NCI-H2107 (cell line): Measurements from ENCODE around the gene RAP1GAP.
"Not testable (repeated sequence)": the region's sequence is repeated elsewhere in the genome, so short reads cannot be mapped to it uniquely, and the experiment has no call there.

Experiments
- DNase-seq: peaks from one replicate; lab custom pipeline; 2025; lab: John Stamatoyannopoulos, UW

Gene RAP1GAP

DNA sequence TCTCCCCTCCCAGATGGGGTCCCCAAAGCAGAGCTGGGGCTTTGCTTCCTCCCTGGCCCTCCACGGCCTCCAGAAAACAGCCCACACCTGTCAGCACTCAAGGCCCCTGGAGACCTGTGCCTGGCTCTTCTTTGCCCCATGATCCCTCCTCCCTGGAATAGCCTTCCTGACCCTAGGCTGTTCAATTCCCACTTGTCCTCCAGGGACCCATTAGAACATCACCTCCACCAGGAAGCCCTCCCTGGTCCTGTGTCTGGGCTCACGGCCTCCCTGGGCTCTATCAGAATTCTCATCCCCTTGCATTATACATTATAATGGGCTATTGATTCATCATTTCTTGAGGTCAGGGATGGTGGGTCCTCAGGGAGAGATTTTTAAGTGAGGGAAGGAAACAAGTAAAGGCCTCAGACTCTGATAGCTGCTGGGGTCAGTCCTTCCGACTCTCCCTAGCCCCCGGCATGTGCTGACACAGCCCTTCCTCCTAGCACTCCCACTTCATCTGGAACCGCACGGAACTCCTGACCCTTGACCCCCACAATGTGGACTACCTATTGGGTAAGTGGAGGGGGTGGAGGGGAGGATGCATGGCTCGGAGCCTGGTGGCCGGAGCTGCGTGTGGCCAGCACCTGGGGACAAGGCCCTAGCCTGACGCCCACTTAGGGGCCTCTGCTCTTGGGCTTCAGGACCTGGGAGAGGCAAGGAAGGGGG, 99.2 kb downstream of the RAP1GAP start:
- DNase-seq = no peak

DNA sequence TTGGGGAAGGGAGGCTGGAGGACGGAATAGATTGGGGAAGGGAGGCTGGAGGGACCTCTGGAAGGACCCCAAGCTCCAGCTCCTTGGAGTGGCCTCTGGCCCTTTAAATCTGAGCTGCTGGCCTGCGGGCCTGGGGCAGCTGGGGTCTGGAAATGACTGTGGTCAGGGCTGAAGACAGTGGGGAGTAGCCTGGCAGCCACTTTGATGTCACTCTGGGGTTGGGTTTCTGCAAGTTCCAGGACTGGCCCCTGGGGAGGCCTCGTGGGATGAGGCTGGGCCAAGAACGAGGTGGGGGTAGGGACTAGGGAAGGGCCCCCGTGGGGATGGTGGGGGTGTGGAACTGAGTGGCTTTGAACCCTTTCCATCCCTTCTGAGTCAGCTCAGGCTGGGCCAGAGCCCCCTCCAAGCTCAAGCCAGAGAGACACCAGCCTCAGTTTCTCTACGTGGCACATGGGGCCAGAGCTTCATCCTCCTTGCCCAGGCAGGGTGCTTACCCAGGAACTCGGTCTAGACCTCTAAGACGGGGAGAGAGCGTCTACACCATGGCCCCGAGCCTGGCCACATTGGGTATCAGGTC, 100.3 kb downstream of the RAP1GAP start:
- no peak for DNase-seq

DNA sequence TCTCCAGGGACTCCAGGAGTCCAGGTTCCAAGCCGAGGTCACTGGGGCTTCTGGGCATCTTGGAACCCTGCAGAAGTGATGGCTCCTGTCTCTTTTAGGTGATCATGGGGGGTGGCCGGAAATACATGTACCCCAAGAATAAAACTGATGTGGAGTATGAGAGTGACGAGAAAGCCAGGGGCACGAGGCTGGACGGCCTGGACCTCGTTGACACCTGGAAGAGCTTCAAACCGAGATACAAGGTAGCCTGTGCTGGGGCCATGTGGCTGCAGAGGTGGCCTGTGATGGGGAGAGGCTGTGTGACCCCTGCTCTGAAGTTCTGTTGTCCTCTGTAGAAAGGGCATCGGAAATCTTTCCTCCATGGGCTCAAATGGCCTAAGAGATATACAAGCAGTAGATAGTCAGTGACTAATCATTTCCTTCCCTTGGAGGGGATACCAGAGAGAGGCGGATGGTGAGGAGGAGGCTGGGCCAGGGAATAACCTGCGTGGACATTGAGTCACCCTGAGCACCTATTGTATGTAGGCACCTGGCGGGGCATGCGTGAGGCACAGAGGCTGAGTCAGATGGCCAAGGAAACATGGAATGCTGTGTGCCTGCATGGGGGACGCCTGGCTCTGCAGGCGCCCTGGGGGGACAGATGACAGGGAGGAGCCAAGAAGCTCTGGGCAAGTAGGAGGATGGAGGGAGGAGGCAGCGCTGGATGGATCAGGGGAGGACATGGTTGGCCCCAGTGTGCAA, 101.0 kb downstream of the RAP1GAP start:
- no peak for DNase-seq

DNA sequence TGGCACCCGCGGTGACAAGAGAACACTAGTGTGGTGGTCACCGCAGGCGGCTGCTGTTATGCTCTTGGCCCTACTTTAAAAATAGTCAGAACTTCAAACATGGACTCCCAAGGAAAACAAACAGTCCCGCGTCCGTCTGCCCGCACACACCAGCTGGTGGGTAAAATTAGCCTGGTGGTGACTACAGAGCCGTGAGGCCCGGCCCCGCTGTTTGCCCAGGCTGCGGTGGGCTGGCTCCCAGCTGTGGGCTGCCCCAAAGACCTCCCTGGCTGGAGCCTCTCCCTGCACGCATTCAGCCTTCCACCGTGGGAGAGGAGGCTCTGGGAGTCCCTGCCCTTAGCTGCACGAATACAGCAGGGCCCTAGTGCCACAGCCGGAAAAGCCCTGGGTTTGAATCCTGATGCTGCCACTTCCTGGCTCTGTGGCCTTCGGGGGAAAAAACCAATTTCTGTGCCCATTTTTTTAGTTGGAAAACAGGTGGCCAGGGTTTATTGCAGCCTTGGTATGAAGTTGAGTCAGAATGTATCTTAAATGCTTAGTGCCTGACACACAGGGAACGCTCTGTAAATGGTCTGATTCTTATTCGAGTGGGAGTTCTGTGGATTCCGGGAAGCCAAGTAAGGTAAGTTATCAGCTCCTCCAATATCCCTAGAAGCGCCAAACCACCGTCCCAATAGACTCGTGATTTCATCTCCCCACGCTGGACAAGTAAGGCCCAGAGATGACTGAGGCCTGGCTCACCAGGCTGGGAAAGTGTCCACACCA, 101.7 kb downstream of the RAP1GAP start:
- DNase-seq = no peak

DNA sequence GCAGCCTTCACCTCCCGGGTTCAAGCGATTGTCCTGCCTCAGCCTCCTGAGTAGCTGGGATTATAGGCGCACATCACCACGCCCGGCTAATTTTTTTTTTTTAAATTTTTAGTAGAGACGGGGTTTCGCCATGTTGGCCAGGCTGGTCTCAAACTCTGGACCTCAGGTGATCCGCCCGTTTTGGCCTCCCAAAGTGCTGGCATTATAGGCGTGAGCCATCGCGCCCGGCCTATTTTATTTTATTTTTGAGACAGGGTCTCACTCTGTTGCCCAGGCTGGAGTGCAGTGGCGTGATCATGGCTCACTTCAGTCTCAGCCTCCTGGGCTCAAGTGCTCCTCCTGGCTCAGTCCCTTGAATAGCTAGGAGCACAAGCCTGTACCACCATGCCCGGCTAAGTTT, 102.8 kb downstream of the RAP1GAP start:
- DNase-seq = not testable (repeated sequence)

DNA sequence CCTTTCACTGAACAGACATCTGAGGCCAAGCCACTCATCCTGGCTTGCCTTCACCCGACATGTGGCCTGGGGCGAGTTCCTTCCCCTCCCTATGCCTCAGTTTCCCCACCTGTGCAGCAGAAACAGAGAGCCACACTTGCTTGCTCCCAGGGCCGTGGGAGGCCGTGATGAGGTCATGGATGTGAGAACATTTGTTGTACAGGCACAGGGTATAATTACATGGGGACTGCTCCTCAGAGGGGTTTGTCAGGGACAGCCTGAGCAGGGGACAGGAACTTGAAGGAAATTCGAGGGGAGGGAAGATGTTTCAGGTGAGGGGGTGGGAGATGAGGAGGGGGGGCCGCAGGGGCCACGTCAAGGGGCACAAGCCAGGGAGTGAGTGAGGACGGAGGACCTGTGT, 103.9 kb downstream of the RAP1GAP start:
- DNase-seq = no peak

DNA sequence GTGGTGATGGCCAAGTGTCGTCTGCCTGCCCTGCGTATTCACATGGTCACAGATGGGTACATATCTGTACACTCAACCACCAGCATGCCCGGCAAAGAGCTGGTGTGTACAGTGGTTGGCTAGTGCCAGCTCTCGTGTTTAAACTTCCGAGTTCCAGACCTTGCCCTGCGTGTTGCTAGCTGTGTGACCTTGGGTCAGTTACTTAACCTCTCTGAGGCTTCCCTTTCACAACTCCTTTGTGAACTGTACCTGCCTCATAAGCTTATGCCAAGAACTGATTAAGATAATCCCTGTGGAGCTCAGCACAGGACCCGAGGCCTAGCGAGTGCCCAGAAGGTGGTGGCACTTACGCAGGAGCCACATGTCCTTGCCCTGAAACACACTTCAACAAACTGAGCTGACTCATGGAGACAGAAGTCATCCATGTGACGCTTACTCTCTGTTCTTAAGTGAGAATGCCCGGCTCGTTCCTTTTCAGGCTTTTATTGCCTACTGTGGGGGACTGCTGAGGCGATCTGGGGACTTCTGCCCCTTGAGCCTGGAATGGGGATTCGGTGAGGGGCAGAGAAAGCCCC, 104.5 kb downstream of the RAP1GAP start:
- DNase-seq = no peak

DNA sequence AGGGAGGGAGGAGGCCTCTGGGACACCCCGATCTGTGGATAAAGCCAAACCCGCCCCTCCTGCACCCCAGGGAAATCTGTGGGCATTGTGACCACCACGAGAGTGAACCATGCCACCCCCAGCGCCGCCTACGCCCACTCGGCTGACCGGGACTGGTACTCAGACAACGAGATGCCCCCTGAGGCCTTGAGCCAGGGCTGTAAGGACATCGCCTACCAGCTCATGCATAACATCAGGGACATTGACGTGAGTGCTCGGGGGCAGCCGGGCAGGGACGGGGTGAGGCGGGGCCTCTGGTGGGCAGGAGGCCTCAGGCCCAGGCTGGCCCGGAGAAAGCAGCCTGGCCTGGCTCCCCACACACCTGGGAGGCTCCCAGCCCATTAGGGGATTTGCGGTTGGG, 105.2 kb downstream of the RAP1GAP start:
- DNase-seq = no peak

DNA sequence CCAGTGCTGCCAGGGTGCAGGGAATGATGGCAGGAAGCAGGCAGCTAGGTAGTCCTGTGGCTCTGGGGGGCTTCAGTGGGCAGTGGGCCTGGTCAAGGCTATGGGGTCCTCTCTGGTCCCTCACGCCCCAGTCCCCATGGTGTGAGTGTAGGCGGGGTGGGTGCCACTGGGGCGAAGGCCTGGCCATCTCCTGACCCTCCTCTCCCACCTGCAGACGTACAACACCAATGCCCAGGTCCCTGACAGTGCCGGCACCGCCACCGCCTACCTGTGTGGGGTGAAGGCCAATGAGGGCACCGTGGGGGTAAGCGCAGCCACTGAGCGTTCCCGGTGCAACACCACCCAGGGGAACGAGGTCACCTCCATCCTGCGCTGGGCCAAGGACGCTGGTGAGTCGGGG, 106.3 kb downstream of the RAP1GAP start:
- no peak for DNase-seq

DNA sequence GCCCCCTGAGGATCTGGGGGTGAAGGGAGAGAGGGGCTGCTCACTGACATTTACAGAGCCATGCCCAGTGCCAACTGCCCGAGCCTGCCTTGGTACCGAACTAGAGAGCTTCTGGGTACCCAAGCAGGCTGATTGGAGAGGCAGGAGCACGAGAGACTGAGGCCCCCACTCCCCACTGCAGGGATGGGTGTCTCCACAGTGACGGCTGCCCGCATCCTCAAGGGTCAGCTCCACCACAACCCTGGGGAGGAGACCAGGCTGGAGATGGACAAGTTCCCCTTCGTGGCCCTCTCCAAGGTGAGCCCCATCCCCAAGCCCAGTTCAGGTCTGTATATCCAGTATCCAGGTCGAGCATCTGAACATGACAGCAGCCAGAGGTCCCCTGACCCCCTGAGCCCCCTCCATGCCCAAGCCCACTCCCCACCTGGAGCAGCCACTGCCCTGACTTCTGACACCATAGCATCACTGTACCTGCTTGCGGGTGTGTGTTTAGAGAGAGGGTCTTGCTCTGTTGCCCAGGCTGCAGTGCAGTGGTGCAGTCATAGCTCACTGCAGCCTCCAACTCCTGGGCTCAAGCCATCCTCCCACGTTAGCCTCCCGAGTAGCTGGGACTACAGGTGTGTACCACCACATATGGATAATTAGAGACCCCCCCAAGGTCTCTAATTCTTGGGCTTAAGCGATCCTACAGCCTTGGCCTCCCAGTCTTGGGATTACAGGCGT, 108.1 kb downstream of the RAP1GAP start:
- no peak for DNase-seq

DNA sequence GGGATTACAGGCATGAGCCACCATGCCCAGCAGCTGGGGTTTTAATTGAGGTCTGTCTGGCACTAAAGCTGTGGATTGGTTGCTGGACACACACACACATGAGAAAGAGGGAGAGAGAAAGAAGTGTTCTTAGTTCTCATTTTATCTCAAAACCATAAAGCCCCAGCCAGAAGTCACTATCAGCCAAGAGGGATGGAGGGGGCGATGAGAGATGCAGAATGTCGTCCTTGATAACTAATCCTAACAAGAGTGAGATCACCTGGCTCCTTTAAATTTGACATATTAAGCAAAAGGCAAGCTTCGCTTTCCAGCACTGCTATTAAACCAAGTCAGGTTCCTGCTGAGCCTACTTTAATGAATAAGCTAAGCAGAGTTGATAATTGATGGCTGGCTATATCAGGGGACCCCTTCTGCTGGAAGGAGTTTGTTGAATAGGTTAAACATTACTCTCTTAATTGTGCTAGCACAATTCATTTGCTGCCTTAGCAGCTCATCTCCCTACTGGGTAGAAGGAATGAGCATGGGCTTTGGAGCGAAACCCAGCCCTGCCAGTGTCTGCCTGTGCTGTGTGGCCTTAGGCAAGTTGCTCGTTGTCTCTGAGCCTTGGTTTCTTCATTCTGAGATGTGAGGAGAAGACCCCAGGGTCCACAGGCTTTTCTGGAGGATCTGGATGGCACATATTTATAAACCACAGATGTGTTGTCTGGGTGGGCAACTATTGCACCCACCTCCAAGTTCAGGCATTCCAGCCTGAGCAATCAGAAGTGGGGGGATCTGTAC, 109.2 kb downstream of the RAP1GAP start:
- no peak for DNase-seq

DNA sequence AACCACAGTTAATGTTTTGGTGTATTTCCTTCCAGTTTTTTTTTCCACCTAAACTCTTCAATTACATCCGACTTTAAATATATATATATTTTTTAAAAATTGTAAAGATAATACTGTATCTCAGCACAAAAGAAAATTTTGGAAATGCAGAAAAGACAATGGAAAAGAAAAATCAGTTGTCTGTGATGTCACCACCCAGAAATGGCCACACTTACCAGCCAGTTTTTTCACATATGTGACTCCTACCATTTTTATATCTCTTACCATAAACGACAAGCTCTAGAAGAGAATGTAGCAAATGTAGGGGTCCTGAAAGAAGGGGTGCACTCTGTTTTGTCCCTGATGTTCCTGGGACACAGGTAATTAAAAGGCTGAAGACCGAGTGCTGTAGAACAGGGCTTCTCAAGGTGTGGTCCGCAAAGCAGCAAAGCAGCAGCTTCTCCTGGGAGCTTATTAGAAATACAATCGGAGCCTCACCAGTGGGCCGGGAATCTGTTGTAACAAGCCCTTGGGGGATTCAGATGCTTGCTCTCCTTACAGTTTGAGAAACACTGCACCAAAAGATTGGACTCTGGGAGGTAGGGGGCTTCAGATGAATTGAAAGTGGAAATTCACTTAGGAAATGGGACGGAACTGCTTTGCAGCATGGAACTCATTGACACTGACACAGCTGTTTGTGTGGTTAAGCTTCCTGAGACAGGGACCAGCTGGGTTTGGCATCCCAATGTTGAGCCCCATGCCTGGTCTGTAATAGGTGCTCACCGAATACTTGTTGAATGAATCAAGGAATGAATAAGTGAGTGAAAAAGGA, 115.8 kb downstream of the RAP1GAP start:
- DNase-seq = no peak

DNA sequence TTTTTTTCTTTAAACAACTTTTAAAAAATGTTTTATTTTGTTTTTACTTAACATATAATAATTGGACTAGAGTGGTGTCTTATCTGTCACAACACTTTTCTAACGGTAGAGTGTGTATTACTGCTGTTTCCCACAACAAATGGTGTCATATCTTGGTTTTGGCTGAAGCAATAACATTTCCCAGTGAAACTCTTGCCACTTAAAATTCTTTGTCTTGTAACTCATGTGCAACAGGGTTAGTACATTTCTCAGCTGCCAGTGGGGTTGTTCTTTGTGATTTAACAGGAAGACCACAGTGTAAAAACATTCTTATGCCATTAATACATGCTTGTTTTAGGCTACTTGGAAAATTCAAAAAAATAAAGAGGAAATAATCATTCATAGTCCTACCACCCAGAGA, 116.4 kb downstream of the RAP1GAP start:
- no peak for DNase-seq

DNA sequence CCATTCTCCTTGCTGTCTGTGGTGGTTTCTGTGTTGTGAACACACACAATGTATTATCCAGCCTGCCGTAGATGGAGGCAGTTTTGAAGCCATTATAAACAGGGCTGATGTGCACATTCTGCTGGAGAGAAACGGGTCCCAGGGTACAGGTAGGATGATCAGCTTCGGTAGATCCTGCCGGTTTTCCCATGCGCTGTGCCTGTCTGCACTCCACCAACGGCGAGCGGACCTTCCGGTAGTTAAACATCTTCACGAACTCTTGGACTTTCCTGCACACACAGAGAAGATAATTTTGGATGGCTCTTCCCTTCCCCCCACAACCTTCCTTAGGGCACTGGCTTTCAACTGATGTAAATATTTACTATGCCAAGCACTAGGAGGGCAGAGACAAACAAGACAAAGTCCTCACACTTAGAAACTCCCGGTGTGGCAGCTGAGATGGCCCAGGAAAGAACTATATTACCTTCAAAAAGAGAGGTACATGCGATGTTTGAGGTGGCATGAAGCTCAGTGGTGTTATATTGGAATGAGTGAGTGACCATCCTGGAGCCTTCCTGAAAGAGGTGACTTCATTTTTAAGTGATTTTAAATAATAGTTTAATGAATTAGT, 118.2 kb downstream of the RAP1GAP start:
- no peak for DNase-seq

DNA sequence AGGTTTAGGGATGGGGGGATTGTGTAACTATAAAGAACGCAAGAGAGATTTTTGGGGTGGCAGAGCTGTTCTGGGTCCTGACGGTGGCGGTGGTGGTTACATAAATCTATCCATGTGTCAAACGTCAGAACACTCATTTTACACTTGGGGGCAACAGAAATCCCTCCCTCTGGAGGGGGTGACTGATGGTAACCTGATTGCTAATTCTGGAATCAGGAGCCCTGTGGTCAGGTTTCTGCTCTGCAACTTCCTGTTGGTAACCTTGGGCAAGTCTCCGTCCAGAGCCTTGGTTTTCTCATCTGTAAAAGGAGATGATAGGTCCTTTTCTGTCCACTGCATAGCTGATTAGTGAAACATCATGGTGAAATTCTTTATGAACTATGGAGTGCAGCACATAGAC, 119.1 kb downstream of the RAP1GAP start:
- no peak for DNase-seq

DNA sequence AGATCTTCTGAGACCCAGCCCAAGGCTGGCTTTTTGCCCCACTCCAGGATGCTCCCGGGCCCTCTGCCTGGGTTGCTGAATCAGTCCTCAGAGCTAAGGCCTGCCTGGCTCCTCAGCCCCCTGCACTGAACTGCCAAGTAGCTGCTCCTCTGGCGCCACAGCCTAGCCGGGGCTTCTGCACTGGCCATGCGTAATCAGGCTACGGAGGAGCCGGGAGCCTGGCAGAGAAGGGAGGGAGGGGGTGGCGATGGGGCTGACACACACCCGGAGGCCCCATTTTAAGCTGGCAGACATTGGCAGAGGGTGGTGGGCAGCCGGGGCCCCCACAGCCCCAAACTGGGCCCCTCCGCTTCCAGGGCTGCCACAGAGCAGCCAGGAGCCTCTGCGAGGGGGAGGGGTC, 121.3 kb downstream of the RAP1GAP start:
- DNase-seq = no peak
